SK-N-SH treated with all-trans-retinoic acid at 6 μM for 48 hours (cell line): Measurements from ENCODE around the gene TREML4.
A peak's percentile ranks its signal among the peaks of the same experiment; 100 is the strongest.

Experiments
- ATAC-seq: fragments of 200-7000 bp; cut with Tn5 transposase; 3 replicates; pipeline ENCODE4 v1.9.1; 2020; ENCODE audit warnings: mild to moderate bottlenecking, moderate library complexity
- ARNTL ChIP-seq: fragments of 450-650 bp; formaldehyde crosslinking; IDR thresholded peaks from 2 replicates; pipeline ENCODE4 v1.5.0; 2020; ENCODE audit warnings: low read depth, mild to moderate bottlenecking, moderate library complexity, borderline replicate concordance
- BACH2 ChIP-seq: fragments of 250-450 bp; sonication (Bioruptor Pico); IDR thresholded peaks from 2 replicates; pipeline ENCODE4 v1.9.0; 2021; ENCODE audit warnings: mild to moderate bottlenecking, borderline replicate concordance
- ESRRG ChIP-seq: fragments of 250-450 bp; sonication (Bioruptor Pico); IDR thresholded peaks from 2 replicates; pipeline ENCODE4 v1.6.1; 2021; ENCODE audit warnings: mild to moderate bottlenecking
- GLIS3 ChIP-seq: fragments of 250-450 bp; sonication (Bioruptor Pico); IDR thresholded peaks from 2 replicates; pipeline ENCODE4 v1.5.0; 2020; ENCODE audit warnings: mild to moderate bottlenecking, moderate library complexity
- ISL1 ChIP-seq: fragments of 250-450 bp; sonication (Bioruptor Pico); IDR thresholded peaks from 2 replicates; pipeline ENCODE4 v2.1.2; 2022; ENCODE audit warnings: mild to moderate bottlenecking, moderate library complexity
- OSR1 ChIP-seq: fragments of 250-450 bp; sonication (Bioruptor Pico); IDR thresholded peaks from 2 replicates; pipeline ENCODE4 v1.8.0; 2022; ENCODE audit warnings: moderate library complexity, mild to moderate bottlenecking, inconsistent platforms
- PPARA ChIP-seq: fragments of 250-450 bp; sonication (Bioruptor Pico); IDR thresholded peaks from 2 replicates; pipeline ENCODE4 v1.5.0; 2020; ENCODE audit warnings: mild to moderate bottlenecking, borderline replicate concordance
- RARB ChIP-seq: fragments of 250-450 bp; sonication (Bioruptor Pico); IDR thresholded peaks from 2 replicates; pipeline ENCODE4 v1.8.0; 2021; ENCODE audit warnings: mild to moderate bottlenecking, moderate library complexity
- SNAI2 ChIP-seq: fragments of 250-450 bp; sonication (Bioruptor Pico); IDR thresholded peaks from 2 replicates; pipeline ENCODE4 v1.5.0; 2020; ENCODE audit warnings: mild to moderate bottlenecking, moderate library complexity
- TCF4 ChIP-seq: fragments of 250-450 bp; sonication (Bioruptor Pico); IDR thresholded peaks from 2 replicates; pipeline ENCODE4 v1.8.0; 2021; ENCODE audit warnings: mild to moderate bottlenecking, moderate library complexity, borderline replicate concordance
- TOX ChIP-seq: fragments of 250-450 bp; sonication (Bioruptor Pico); IDR thresholded peaks from 2 replicates; pipeline ENCODE4 v1.8.0; 2021; ENCODE audit warnings: mild to moderate bottlenecking, moderate library complexity, borderline replicate concordance
- ZFP3 ChIP-seq: fragments of 250-450 bp; sonication (Bioruptor Pico); IDR thresholded peaks from 2 replicates; pipeline ENCODE4 v1.5.0; 2020; ENCODE audit warnings: mild to moderate bottlenecking, moderate library complexity
- ZFP30 ChIP-seq: fragments of 450-650 bp; formaldehyde crosslinking; IDR thresholded peaks from 2 replicates; pipeline ENCODE4 v1.5.0; 2022; ENCODE audit warnings: mild to moderate bottlenecking, moderate library complexity
- ZNF565 ChIP-seq: fragments of 450-650 bp; formaldehyde crosslinking; conservative IDR thresholded peaks from 2 replicates; pipeline ENCODE4 v1.5.0; 2020; ENCODE audit warnings: low read depth, mild to moderate bottlenecking, moderate library complexity
- ZNF70 ChIP-seq: fragments of 450-650 bp; formaldehyde crosslinking; IDR thresholded peaks from 2 replicates; pipeline ENCODE4 v1.5.0; 2020; ENCODE audit warnings: mild to moderate bottlenecking, moderate library complexity
- ZNF8 ChIP-seq: fragments of 450-650 bp; formaldehyde crosslinking; IDR thresholded peaks from 2 replicates; pipeline ENCODE4 v1.5.0; 2020; ENCODE audit warnings: mild to moderate bottlenecking, moderate library complexity
- TF ChIP-seq, protein P1 (sequence below): fragments of 250-450 bp; sonication (Bioruptor Pico); IDR thresholded peaks from 2 replicates; pipeline ENCODE4 v1.8.0; 2020; ENCODE audit warnings: mild to moderate bottlenecking, moderate library complexity, borderline replicate concordance
- TF ChIP-seq, protein P2 (sequence below): fragments of 250-450 bp; sonication (Bioruptor Pico); IDR thresholded peaks from 2 replicates; pipeline ENCODE4 v1.5.1; 2021; ENCODE audit warnings: mild to moderate bottlenecking, moderate library complexity
- TF ChIP-seq, protein P3 (sequence below): fragments of 250-450 bp; sonication (Bioruptor Pico); IDR thresholded peaks from 2 replicates; pipeline ENCODE4 v1.8.0; 2021; ENCODE audit warnings: low read depth, mild to moderate bottlenecking, moderate library complexity, borderline replicate concordance
- TF ChIP-seq, protein P4 (sequence below): fragments of 250-450 bp; sonication (Bioruptor Pico); IDR thresholded peaks from 2 replicates; pipeline ENCODE4 v1.5.1; 2020; ENCODE audit warnings: low read depth, mild to moderate bottlenecking, moderate library complexity

Gene TREML4

DNA sequence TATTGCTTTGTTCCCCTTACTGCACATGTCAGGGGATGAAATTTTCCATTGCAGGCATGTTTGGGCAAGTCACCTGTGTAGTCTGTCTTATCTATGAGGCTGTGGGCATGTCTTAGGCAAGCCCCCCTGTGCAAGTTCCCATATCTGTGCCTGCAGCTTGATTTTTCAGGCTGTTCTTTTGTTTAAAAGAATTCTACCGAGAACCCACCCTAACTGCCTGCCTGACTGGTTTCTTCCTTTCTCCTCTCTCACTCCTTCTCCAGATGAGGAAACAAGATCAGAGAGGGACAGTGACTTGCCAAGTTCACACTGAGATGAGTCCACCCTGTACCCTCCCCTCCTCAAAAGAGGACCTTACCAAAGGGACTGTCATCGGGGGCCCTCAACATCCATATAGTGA is 38.2 kb upstream of the TREML4 start:
- TF ChIP-seq ZNF70 (CRISPR knock-in tag) (no peak), ZFP30 (CRISPR knock-in tag) (no peak), TCF4 (CRISPR knock-in tag) (no peak), OSR1 (CRISPR knock-in tag) (no peak), ZFP3 (CRISPR knock-in tag) (no peak), SNAI2 (CRISPR knock-in tag) (no peak), RARB (CRISPR knock-in tag) (no peak), BACH2 (CRISPR knock-in tag) (no peak), ESRRG (CRISPR knock-in tag) (no peak), ARNTL (CRISPR knock-in tag) (no peak), ZNF8 (CRISPR knock-in tag) (no peak), ZNF565 (CRISPR knock-in tag) (no peak), PPARA (CRISPR knock-in tag) (no peak), GLIS3 (CRISPR knock-in tag) (no peak)
- TF ChIP-seq, protein P1, sequence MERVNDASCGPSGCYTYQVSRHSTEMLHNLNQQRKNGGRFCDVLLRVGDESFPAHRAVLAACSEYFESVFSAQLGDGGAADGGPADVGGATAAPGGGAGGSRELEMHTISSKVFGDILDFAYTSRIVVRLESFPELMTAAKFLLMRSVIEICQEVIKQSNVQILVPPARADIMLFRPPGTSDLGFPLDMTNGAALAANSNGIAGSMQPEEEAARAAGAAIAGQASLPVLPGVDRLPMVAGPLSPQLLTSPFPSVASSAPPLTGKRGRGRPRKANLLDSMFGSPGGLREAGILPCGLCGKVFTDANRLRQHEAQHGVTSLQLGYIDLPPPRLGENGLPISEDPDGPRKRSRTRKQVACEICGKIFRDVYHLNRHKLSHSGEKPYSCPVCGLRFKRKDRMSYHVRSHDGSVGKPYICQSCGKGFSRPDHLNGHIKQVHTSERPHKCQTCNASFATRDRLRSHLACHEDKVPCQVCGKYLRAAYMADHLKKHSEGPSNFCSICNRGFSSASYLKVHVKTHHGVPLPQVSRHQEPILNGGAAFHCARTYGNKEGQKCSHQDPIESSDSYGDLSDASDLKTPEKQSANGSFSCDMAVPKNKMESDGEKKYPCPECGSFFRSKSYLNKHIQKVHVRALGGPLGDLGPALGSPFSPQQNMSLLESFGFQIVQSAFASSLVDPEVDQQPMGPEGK (CRISPR knock-in tag) = no peak
- TF ChIP-seq, protein P2, sequence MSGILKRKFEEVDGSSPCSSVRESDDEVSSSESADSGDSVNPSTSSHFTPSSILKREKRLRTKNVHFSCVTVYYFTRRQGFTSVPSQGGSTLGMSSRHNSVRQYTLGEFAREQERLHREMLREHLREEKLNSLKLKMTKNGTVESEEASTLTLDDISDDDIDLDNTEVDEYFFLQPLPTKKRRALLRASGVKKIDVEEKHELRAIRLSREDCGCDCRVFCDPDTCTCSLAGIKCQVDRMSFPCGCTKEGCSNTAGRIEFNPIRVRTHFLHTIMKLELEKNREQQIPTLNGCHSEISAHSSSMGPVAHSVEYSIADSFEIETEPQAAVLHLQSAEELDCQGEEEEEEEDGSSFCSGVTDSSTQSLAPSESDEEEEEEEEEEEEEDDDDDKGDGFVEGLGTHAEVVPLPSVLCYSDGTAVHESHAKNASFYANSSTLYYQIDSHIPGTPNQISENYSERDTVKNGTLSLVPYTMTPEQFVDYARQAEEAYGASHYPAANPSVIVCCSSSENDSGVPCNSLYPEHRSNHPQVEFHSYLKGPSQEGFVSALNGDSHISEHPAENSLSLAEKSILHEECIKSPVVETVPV (CRISPR knock-in tag) = no peak
- TF ChIP-seq, protein P3, sequence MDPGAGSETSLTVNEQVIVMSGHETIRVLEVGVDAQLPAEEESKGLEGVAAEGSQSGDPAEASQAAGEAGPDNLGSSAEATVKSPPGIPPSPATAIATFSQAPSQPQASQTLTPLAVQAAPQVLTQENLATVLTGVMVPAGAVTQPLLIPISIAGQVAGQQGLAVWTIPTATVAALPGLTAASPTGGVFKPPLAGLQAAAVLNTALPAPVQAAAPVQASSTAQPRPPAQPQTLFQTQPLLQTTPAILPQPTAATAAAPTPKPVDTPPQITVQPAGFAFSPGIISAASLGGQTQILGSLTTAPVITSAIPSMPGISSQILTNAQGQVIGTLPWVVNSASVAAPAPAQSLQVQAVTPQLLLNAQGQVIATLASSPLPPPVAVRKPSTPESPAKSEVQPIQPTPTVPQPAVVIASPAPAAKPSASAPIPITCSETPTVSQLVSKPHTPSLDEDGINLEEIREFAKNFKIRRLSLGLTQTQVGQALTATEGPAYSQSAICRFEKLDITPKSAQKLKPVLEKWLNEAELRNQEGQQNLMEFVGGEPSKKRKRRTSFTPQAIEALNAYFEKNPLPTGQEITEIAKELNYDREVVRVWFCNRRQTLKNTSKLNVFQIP (CRISPR knock-in tag) = no peak
- ATAC-seq = no peak

DNA sequence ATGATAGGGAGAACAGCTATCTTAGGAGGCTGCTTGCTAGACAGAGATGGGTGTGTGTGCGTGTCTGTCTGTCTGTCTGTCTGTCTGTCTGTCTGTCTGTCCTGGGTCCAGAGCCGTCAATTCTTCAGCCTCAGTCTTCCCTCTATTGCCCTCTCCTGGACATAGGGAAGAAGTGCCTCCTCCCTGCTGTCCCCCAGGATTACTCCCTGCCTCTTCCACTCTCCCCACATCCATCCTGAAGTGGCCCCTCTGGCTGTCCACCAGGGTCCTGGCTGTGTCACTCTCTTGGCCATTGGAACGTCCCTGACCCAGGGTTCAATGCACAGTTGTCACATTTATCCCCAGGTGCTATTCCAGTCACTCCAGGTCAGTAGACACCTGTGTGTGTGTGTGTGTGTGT is 37.4 kb upstream of the TREML4 start:
- TF ChIP-seq ZNF70 (CRISPR knock-in tag) = no peak
- no peak for TF ChIP-seq ISL1 (CRISPR knock-in tag)
- TF ChIP-seq RARB (CRISPR knock-in tag) = no peak
- no peak for TF ChIP-seq BACH2 (CRISPR knock-in tag)
- no peak for TF ChIP-seq SNAI2 (CRISPR knock-in tag)
- TF ChIP-seq, protein P4, sequence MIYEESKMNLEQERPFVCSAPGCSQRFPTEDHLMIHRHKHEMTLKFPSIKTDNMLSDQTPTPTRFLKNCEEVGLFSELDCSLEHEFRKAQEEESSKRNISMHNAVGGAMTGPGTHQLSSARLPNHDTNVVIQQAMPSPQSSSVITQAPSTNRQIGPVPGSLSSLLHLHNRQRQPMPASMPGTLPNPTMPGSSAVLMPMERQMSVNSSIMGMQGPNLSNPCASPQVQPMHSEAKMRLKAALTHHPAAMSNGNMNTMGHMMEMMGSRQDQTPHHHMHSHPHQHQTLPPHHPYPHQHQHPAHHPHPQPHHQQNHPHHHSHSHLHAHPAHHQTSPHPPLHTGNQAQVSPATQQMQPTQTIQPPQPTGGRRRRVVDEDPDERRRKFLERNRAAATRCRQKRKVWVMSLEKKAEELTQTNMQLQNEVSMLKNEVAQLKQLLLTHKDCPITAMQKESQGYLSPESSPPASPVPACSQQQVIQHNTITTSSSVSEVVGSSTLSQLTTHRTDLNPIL (CRISPR knock-in tag) = no peak
- TF ChIP-seq, protein P1 (CRISPR knock-in tag) = no peak
- no peak for TF ChIP-seq ZNF565 (CRISPR knock-in tag)
- TF ChIP-seq OSR1 (CRISPR knock-in tag) = no peak
- TF ChIP-seq TCF4 (CRISPR knock-in tag) = no peak
- no peak for ATAC-seq

DNA sequence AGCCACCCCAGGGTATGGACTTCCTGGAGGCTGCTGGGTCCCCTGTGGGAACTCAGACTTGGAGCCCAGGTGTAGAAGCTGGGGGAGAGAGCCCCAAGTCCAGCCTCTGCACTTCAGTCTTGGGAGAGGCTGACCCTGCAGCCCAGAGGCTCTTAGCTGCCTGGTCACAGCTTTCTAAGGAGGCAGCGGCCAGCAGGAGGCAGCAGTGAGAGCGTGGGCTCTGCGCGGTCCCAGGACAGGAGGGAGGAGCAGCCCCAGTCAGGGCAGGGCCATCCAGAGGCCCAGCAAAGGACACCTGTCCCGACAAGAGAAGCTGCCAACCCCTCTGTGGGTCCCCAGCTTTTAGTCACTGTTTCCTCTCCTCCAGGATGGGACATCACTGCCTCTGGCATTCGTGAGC is 36.6 kb upstream of the TREML4 start:
- ATAC-seq = peak; percentile 90
- TF ChIP-seq ESRRG (CRISPR knock-in tag) (no peak), PPARA (CRISPR knock-in tag) (no peak), TOX (CRISPR knock-in tag) (no peak), ZFP3 (CRISPR knock-in tag) (no peak), TCF4 (CRISPR knock-in tag) (no peak), ARNTL (CRISPR knock-in tag) (no peak), GLIS3 (CRISPR knock-in tag) (no peak)
- TF ChIP-seq, protein P1 (CRISPR knock-in tag) = no peak
